GM21367 (cell line): ENCODE data around the gene FAM13A.
"Not testable (repeated sequence)": the region's sequence is repeated elsewhere in the genome, so short reads cannot be mapped to it uniquely, and the experiment has no call there.

Experiments used
- ATAC-seq: cut with Tn5 transposase; IDR thresholded peaks from one replicate; pipeline ENCODE4 v1.9.1; 2021; ENCODE audit not compliant: unreplicated experiment

The FAM13A gene

DNA sequence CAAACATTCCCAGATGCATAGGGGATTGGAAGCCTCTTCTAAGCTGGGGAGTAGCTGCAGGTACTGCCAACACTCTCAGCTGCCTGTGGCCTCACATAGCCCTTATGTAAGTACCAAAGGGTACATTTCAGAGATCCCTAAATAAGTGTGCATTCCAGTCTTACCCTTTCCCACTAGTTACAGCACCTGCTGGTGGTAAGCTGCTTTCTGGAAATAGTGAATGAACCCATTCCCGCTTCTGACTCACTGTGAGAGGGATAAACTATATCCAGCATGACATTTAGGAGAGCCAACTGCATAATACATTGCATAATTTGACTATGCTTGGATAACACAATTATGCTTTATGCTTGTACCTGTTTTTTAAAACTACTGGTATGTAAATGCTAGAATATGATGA lies 149.0 kb downstream of the FAM13A start:
- ATAC-seq = no peak

DNA sequence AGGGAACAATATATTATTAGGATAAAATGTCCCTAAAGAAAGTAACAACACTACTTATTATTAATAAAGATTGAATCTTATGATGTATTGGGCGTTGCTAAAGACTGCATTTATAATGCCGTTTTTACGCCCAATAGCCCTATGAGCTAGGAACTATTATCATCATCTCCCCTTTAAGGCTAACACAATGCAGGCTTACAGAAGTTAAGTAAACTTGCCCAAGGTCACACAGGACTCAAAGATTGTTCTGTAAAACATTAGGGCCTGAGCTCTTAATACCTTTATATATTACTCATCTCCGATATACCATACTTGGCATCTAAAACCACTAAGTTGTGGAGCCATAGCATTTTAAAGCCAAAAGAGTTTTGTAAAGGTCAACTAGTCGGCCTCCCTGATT lies 149.5 kb downstream of the FAM13A start:
- no peak for ATAC-seq

- not testable (repeated sequence) for ATAC-seq
Measured at GRCh38 chr4:88904240-88904639, 152.7 kb downstream of the FAM13A start.

DNA sequence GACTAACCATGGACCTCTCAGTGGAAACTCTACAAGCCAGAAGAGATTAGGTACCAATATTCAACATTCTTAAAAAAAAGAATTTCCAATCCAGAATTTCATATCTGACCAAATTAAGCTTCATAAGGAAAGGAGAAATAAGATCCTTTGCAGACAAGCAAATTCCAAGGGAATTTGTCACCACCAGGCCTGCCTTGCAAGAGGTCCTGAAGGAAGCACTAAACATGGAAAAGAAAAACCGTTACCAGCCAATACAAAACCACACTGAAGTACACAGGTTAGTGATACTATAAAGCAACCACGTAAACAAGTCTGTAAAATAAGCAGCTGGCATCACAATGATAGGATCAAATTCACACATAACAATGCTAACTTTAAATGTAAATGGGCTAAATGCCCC lies 156.6 kb downstream of the FAM13A start:
- ATAC-seq = no peak

- ATAC-seq = no peak
Measured at GRCh38 chr4:88897752-88898151, 159.2 kb downstream of the FAM13A start.

DNA sequence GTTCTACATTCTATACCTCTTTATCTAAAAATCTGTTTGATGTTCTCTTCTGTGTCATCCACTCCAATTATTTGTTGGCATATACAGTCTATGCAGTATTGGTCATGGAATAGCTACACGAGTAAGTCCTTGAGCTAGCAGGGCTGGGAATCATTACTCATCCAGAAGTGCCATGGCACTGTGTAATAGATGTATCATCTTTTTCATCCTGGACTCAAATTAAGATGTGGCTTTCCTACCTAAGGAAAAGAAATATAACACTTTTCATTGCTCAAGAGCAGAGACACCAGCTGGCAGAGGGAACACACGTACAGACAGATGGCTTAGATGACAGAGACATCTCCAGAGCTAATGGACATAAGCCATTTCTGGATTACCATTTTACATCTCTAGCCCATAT lies 159.8 kb downstream of the FAM13A start:
- ATAC-seq = no peak

DNA sequence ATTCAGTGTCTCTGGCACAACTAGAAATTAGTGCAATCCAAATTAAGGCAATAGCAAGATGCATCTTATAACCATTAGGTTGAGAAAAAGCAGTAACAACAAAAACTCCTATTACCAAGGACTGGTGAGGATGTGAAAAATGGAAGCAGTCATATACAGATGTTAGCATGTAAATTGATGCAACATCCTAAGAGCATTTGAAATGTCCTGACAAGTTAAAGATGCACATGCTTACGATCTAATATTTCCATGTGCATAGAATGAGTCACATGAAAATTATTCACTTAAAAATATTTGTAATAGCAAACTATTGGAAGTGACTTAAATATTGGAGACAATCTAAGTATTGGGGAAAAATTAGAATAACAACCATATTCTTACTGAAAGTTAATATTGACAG lies 163.0 kb downstream of the FAM13A start:
- no peak for ATAC-seq

DNA sequence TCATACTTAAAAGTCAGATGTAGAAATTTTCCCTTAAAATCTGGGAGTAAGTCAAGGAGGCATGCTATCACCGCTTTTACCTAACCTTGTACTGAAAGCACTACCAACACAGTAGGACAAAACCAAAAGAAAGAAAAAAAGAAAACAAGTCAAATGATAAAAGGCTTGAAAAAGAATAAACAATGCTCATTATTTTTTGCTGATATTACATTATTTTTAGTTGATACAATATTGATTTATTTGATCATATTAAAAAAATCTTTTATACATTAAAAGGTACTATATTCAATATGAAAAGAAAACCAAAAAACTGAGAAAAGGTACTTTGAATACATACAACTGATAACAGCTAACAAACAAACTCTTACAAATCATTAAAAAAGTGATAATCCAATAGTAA lies 164.3 kb downstream of the FAM13A start:
- no peak for ATAC-seq

DNA sequence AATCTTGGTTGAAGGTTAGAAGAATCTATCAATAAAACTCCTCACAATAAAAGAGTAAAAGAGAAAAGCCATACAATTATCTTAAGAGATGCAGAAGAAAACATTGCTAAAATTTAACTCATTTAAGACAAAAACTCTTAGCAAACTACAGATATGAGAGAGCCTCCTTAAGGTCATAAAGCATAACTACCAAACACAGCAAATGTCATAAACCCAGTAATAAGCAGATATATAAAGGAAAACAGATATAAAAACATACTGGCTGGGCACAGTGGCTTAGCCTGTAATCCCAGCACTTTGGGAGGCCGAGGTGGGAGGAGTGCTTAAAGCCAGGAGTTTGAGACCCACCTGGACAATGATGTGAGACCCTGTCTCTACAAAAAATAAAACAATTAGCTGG lies 165.3 kb downstream of the FAM13A start:
- no peak for ATAC-seq

DNA sequence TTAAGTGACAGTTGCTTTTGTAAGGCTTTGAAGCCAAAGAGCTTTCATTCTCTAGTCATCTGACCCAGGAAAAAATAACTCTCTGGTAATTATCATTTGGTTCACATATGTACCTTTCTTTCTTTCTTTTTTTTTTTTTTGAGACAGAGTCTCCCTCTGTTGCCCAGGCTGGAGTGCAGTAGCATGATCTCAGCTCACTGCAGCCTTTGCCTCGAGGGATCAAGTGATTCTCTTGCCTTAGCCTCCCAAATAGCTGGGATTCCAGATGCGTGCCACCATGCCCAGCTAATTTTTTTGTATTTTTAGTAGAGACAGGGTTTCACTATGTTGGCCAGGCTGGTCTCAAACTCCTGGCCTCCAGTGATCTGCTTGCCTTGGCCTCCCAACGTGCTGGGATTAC lies 169.6 kb downstream of the FAM13A start:
- not testable (repeated sequence) for ATAC-seq

GRCh38 chr4:88881227-88881569 lies 175.8 kb downstream of the FAM13A start:
- ATAC-seq = no peak

GRCh38 chr4:88880501-88881226 lies 176.3 kb downstream of the FAM13A start:
- ATAC-seq = no peak

DNA sequence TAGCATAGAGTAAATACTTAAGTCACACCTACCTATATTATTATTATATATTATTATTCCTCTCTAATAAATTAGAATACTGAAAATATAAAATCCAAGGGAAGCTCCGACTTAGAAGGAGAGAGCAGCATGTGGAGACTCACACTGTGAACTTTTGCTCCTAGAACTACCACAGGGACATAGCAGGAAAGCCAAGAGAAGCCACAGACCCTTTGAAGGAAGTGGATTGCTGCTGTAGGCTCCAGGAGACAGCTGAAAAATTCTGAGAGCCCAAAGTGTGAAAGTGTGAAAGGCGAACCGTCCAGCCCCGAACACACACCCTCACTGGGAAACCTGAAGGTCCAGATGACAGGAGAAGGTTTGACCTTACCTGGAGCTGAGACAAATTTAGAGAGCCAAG lies 177.0 kb downstream of the FAM13A start:
- no peak for ATAC-seq

- no peak for ATAC-seq
Measured at GRCh38 chr4:88878642-88879041, 178.3 kb downstream of the FAM13A start.

GRCh38 chr4:88870428-88870827 lies 186.6 kb downstream of the FAM13A start:
- ATAC-seq = no peak

GRCh38 chr4:88868510-88868909 lies 188.5 kb downstream of the FAM13A start:
- ATAC-seq = no peak

GRCh38 chr4:88866862-88867550 lies 190.0 kb downstream of the FAM13A start:
- ATAC-seq = no peak

DNA sequence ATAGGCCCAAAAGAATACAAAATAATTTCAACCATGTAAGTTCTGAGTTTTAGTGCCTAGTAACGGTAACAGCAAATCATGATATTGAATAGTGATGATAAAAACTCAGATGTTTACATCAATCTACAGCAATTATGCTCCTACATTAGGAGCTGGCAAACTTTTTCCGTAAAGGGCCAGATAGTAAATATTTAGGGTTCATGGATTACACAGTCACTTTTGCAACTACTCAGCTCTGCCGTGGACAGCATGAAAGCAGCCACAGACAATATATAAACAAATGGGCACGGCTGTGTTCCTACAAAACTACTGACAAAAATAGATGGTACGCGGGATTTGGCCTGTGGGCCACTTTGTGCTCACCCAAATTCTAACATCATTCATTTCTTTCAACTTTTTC lies 191.5 kb downstream of the FAM13A start:
- ATAC-seq = no peak

- no peak for ATAC-seq
Measured at GRCh38 chr4:88865046-88865445, 191.9 kb downstream of the FAM13A start.

DNA sequence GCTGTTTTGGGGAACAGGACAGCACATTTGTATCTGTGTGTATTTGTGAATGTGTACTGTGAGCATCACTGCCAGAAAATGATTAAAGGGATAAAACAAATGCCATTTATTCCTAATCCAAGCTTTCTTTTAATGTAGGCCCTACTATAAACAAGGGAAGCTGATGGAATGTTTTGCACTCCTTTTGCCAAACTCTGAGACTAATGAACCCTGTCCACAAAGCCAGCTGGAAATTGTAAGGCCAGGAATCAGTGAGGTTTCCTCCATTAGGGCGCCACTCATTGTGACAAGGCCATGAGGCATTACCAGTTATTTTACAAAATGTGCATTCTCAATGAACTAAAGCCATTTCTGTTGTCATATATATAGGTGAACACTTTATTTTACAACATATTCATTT lies 196.4 kb downstream of the FAM13A start:
- ATAC-seq = no peak

GRCh38 chr4:88859191-88859812 lies 197.7 kb downstream of the FAM13A start:
- peak; percentile 13 for ATAC-seq

DNA sequence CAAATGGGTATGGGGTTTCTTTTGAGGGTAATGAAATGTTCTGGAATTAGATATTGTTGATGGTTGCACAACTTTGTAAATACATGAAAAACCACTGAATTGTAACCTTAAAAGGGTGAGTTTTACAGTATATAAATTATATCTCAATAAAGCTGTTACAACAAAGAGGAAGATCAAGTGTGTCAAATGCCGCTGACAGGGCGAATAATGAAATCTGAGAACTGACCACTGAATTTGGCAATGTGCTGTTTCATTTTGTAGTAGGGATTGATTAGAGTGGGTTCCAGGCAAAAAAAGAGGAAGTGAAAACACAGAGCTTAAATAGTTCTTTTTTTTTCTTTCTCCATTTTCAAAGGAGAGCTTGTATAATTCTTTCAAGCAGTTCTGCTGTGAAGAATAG lies 198.2 kb downstream of the FAM13A start:
- peak; percentile 95 for ATAC-seq
